ENCODE data around the gene PPP3R1. TPM values are rescaled to one million over a fixed set of nuclear protein-coding genes. Genes with fewer than 3 reads are reported as not detected.

PPP3R1 gene
- total and polyA plus RNA-seq, 9 donors: 22.4 to 75.7 (median 54.0) TPM

DNA sequence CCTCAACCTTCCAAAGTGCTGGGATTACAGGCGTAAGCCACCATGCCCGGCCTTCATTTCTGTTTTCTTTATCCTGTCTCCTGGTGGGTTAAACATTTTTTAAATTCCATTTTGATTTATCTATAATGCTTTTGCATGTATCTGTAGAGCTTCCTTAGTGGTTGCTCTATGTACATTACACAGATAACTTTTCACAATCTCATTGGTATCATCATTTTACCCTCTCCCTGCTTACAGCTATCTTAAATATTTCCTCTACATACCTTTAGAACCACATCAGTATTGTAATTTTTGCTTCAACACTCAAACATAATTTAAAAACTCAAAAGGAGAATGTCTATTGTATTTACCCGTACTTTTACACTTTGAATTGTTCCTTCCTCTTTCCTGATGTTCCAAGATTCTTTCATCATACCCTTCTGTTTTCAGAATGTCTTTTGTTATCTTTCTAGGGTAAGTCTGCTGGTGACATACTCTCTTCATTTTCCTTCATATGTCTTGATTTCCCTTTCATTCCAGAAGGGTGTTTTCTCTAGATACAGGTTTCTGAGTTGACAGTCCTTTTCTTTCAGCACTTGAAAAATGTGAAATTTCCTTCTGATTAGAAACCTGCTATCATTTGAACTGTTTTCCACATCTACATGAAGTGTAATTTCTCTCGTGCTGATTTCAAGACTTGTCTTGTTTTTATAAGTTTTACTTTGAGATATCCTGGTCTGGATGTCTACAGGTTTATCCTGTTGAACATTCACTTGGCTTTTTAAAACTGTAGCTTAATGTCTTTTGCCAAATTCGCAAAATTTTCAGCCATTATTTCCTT is 21.9 kb downstream of the PPP3R1 start:
- H3K36me3 ChIP-seq: no peaks in the 10 kb centered on the region
- TF ChIP-seq EP300 (IDR thresholded peaks at IDR 0.05) (no peak), POLR2A (IDR thresholded peaks at IDR 0.05) (no peak)
- TF ChIP-seq, protein P1, sequence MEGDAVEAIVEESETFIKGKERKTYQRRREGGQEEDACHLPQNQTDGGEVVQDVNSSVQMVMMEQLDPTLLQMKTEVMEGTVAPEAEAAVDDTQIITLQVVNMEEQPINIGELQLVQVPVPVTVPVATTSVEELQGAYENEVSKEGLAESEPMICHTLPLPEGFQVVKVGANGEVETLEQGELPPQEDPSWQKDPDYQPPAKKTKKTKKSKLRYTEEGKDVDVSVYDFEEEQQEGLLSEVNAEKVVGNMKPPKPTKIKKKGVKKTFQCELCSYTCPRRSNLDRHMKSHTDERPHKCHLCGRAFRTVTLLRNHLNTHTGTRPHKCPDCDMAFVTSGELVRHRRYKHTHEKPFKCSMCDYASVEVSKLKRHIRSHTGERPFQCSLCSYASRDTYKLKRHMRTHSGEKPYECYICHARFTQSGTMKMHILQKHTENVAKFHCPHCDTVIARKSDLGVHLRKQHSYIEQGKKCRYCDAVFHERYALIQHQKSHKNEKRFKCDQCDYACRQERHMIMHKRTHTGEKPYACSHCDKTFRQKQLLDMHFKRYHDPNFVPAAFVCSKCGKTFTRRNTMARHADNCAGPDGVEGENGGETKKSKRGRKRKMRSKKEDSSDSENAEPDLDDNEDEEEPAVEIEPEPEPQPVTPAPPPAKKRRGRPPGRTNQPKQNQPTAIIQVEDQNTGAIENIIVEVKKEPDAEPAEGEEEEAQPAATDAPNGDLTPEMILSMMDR (IDR thresholded peaks at IDR 0.05): no peak
- WGBS, 3 donors: 73 to 87% (median 80%) methylated on average over 5 of the region's 5 CpGs
- no peak for DNase-seq
- peaks cover 4% of the 10 kb centered on the region for H3K4me1 ChIP-seq (ENCODE audit: insufficient read depth)
- no peak overlapping the region for H3K4me3 ChIP-seq
- no peaks in the 10 kb centered on the region for H3K9me3 ChIP-seq
- no peaks in the 10 kb centered on the region for H3K27me3 ChIP-seq
- intact Hi-C loops (cut with DNase I): no loop called here
- H3K27ac ChIP-seq: no peak overlapping the region

DNA sequence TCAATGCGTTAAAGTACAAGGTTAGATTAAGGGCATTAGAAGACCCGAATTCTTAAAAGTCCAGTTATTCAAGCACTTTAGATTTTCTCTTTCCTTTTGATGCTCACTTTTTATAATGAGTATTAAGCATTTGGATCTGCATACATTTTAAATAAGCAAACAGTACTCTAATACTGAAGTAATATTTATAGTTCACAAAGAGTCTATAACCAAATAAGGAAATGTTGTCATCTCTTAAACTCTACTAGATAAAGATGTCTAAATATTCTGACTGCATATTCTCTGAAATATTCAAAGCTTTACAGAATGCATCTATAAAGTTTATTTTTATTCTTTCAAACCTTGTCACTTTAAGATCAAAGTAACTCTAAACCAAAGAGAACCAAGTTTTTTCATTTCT is 25.5 kb downstream of the PPP3R1 start:
- Histone ChIP-seq H3K4me3 (no peak overlapping the region), H3K27ac (no peak overlapping the region), H3K27me3 (no peaks in the 10 kb centered on the region), H3K4me1 (ENCODE audit: insufficient read depth) (peaks cover 9% of the 10 kb centered on the region), H3K36me3 (no peaks in the 10 kb centered on the region), H3K9me3 (no peaks in the 10 kb centered on the region)
- DNase-seq: no peak
- WGBS, 3 donors: 17 to 25% (median 19%) methylated on average over 2 of the region's 2 CpGs
- intact Hi-C loops (cut with DNase I): no loop called here
- TF ChIP-seq, protein P1 (IDR thresholded peaks at IDR 0.05): no peak
- no peak for TF ChIP-seq EP300 (IDR thresholded peaks at IDR 0.05)
- no peak for TF ChIP-seq POLR2A (IDR thresholded peaks at IDR 0.05)

DNA sequence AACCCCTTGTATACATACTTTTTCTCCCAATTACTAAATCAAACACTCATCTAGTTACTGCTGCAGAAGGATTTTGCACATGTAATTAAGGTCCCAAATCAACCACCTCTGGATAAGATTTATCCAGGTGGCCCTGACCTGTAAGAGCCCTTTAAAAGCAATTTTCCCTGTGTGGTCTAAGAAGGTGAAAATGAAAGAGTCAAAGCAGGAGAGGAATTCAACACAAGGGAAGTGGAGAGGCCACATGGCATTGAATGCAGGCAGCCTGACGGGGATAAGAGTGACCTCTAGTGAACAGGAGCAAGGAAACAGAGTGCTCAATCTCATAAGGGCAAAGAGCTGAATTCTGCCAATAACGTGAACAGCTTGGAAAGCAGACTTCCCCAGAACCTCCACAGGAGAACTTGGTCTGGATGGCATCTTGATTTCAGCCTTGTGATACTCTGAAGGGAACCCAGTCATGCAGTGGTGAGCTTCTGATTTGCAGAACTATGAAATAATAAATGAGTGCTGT is 27.2 kb downstream of the PPP3R1 start:
- Histone ChIP-seq H3K4me1 (ENCODE audit: insufficient read depth) (peaks cover 9% of the 10 kb centered on the region), H3K9me3 (no peaks in the 10 kb centered on the region), H3K27ac (no peak overlapping the region), H3K4me3 (no peak overlapping the region), H3K27me3 (no peaks in the 10 kb centered on the region), H3K36me3 (no peaks in the 10 kb centered on the region)
- intact Hi-C loops (cut with DNase I): no loop called here
- WGBS, 3 donors: 16 to 31% (median 29%) methylated on average over 2 of the region's 2 CpGs
- TF ChIP-seq, protein P1 (IDR thresholded peaks at IDR 0.05): no peak
- TF ChIP-seq EP300 (IDR thresholded peaks at IDR 0.05) (no peak), POLR2A (IDR thresholded peaks at IDR 0.05) (no peak)
- DNase-seq: no peak

DNA sequence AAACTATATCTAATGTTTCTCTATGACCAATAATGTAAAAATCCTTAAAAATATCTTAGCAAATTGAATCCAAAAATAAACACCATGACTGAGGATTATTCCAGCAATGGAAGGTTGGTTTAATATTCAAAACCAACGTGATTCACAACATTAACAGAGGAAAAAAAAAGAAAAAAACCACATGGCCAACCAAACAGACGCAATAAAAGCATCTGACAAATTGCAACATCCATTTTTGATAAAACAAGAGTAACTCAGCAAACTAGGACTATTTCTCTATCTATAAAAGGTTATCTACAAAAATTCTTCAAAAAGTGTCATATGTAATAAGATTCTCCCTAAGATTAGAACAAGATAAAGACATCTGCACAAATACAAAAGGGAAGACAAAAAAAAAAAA is 28.9 kb downstream of the PPP3R1 start:
- Histone ChIP-seq H3K9me3 (no peaks in the 10 kb centered on the region), H3K27me3 (no peaks in the 10 kb centered on the region), H3K4me1 (ENCODE audit: insufficient read depth) (peaks cover 6% of the 10 kb centered on the region), H3K4me3 (no peak overlapping the region), H3K36me3 (no peaks in the 10 kb centered on the region), H3K27ac (no peak overlapping the region)
- intact Hi-C loops (cut with DNase I): no loop called here
- TF ChIP-seq POLR2A (IDR thresholded peaks at IDR 0.05) (no peak), EP300 (IDR thresholded peaks at IDR 0.05) (no peak)
- TF ChIP-seq, protein P1 (IDR thresholded peaks at IDR 0.05): no peak
- DNase-seq: no peak
- 39 to 45% (median 40%) methylated on average over 2 of the region's 2 CpGs for WGBS, 3 donors
